ENCODE results near the gene LGR5.

Gene LGR5

GRCh38 chr12:71605039-71605438 lies 165.4 kb downstream of the LGR5 start:
- DNase-seq = no peak

- DNase-seq = no peak
Measured at GRCh38 chr12:71607494-71608330, 168.1 kb downstream of the LGR5 start.

GRCh38 chr12:71610031-71610795 lies 170.6 kb downstream of the LGR5 start:
- DNase-seq = peak in 1 of 2 donors; percentile 9

- DNase-seq = no peak
Measured at GRCh38 chr12:71621938-71622337, 182.3 kb downstream of the LGR5 start.

GRCh38 chr12:71625476-71625875 lies 185.9 kb downstream of the LGR5 start:
- DNase-seq = no peak

GRCh38 chr12:71626098-71626497 lies 186.5 kb downstream of the LGR5 start:
- DNase-seq = peak in 1 of 2 donors; percentile 13

- DNase-seq = no peak
Measured at GRCh38 chr12:71626768-71627167, 187.2 kb downstream of the LGR5 start.

GRCh38 chr12:71627438-71628002 lies 187.9 kb downstream of the LGR5 start:
- no peak for DNase-seq

Data from CD4-positive, alpha-beta T cell treated with Interferon alpha-2 for 1 hour (primary cell).